ENCODE data around the gene TMEM150C. TPM values are rescaled to one million over a fixed set of nuclear protein-coding genes. Genes with fewer than 3 reads are reported as not detected.

TMEM150C gene
- total RNA-seq, 6 experiments from 2014 or later: 3.5 to 11.8 (median 6.8) TPM

DNA sequence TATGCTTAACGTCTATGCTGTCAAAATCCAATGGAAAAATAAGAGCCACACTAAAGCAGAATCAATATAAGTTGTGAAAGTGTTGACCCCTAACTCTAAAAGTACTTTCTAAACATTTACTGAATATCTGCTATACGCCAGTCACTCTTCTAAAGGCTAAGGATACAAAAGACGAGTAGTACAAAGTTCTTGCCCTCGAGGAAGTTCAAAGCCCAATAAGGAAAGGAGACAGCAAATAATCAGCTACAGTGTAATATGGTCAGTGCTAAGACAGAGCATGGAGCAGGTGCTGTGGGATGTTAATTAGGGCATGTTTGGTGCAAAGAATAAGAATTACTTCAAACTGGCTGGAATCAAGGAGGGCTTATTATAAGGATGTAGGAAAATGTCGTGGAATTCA, 31.6 kb upstream of the TMEM150C start:
- no peak overlapping the region for H3K4me3 ChIP-seq
- no peaks in the 10 kb centered on the region for H3K9me3 ChIP-seq
- H3K27me3 ChIP-seq: no peaks in the 10 kb centered on the region
- no peak overlapping the region for H3K27ac ChIP-seq
- WGBS (ENCODE audit: insufficient coverage, low coverage, low lambda C conversion rate, missing lambda C conversion rate): 41% methylated on average over 5 of the region's 5 CpGs
- DNase-seq: no peak
- intact Hi-C loops (cut with DNase I): no loop called here
- ATAC-seq: no peak
- no peak for TF ChIP-seq POLR2A (IDR thresholded peaks at IDR 0.05)
- TF ChIP-seq, protein P1, sequence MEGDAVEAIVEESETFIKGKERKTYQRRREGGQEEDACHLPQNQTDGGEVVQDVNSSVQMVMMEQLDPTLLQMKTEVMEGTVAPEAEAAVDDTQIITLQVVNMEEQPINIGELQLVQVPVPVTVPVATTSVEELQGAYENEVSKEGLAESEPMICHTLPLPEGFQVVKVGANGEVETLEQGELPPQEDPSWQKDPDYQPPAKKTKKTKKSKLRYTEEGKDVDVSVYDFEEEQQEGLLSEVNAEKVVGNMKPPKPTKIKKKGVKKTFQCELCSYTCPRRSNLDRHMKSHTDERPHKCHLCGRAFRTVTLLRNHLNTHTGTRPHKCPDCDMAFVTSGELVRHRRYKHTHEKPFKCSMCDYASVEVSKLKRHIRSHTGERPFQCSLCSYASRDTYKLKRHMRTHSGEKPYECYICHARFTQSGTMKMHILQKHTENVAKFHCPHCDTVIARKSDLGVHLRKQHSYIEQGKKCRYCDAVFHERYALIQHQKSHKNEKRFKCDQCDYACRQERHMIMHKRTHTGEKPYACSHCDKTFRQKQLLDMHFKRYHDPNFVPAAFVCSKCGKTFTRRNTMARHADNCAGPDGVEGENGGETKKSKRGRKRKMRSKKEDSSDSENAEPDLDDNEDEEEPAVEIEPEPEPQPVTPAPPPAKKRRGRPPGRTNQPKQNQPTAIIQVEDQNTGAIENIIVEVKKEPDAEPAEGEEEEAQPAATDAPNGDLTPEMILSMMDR (IDR thresholded peaks at IDR 0.05): no peak
- H3K36me3 ChIP-seq: no peaks in the 10 kb centered on the region
- no peaks in the 10 kb centered on the region for H3K4me1 ChIP-seq

- Histone ChIP-seq H3K27ac (no peak overlapping the region), H3K36me3 (no peaks in the 10 kb centered on the region), H3K9me3 (no peaks in the 10 kb centered on the region), H3K4me1 (no peaks in the 10 kb centered on the region), H3K27me3 (no peaks in the 10 kb centered on the region), H3K4me3 (no peak overlapping the region)
- WGBS (ENCODE audit: insufficient coverage, low coverage, low lambda C conversion rate, missing lambda C conversion rate): 93% methylated on average over 3 of the region's 3 CpGs
- DNase-seq (no peak), ATAC-seq (no peak)
- no peak for TF ChIP-seq POLR2A (IDR thresholded peaks at IDR 0.05)
- TF ChIP-seq, protein P1 (IDR thresholded peaks at IDR 0.05): no peak
- intact Hi-C loops (cut with DNase I): no loop called here
These were observed 30.9 kb upstream of the TMEM150C start for GRCh38 chr4:82592639-82593038.

GRCh38 chr4:82591592-82591991, 29.8 kb upstream of the TMEM150C start:
- Histone ChIP-seq H3K4me1 (no peaks in the 10 kb centered on the region), H3K36me3 (no peaks in the 10 kb centered on the region), H3K4me3 (no peak overlapping the region), H3K27ac (no peak overlapping the region), H3K9me3 (no peaks in the 10 kb centered on the region), H3K27me3 (no peaks in the 10 kb centered on the region)
- no peak for ATAC-seq
- DNase-seq: no peak
- intact Hi-C loops (cut with DNase I): no loop called here
- no peak for TF ChIP-seq POLR2A (IDR thresholded peaks at IDR 0.05)
- TF ChIP-seq, protein P1 (IDR thresholded peaks at IDR 0.05): no peak
- WGBS (ENCODE audit: insufficient coverage, low coverage, low lambda C conversion rate, missing lambda C conversion rate): 58% methylated on average over 5 of the region's 5 CpGs

- ATAC-seq (no peak), DNase-seq (no peak)
- Histone ChIP-seq H3K27ac (no peak overlapping the region), H3K27me3 (no peaks in the 10 kb centered on the region), H3K9me3 (no peaks in the 10 kb centered on the region), H3K4me3 (no peak overlapping the region), H3K36me3 (no peaks in the 10 kb centered on the region), H3K4me1 (no peaks in the 10 kb centered on the region)
- intact Hi-C loops (cut with DNase I): no loop called here
- 56% methylated on average over 1 of the region's 1 CpG for WGBS (ENCODE audit: insufficient coverage, low coverage, low lambda C conversion rate, missing lambda C conversion rate)
- TF ChIP-seq POLR2A (IDR thresholded peaks at IDR 0.05): no peak
- TF ChIP-seq, protein P1 (IDR thresholded peaks at IDR 0.05): no peak
These were observed 28.0 kb upstream of the TMEM150C start for GRCh38 chr4:82589756-82590155.

GRCh38 chr4:82588771-82589270, 27.0 kb upstream of the TMEM150C start:
- Histone ChIP-seq H3K27me3 (no peaks in the 10 kb centered on the region), H3K27ac (no peak overlapping the region), H3K9me3 (no peaks in the 10 kb centered on the region), H3K4me3 (no peak overlapping the region), H3K36me3 (no peaks in the 10 kb centered on the region), H3K4me1 (peaks cover 0 to 7% (median 0%) of the 10 kb centered on the region in 4 donors)
- WGBS (ENCODE audit: insufficient coverage, low coverage, low lambda C conversion rate, missing lambda C conversion rate): 80% methylated on average over 1 of the region's 2 CpGs
- DNase-seq (no peak), ATAC-seq (no peak)
- TF ChIP-seq, protein P1 (IDR thresholded peaks at IDR 0.05): no peak
- TF ChIP-seq POLR2A (IDR thresholded peaks at IDR 0.05): no peak
- intact Hi-C loops (cut with DNase I): no loop called here

All from right lobe of liver (tissue), 6 donors.